ENCODE data around the gene PHF20.
A peak's percentile ranks its signal among the peaks of the same experiment; 100 is the strongest.
"Not testable (repeated sequence)": the region's sequence is repeated elsewhere in the genome, so short reads cannot be mapped to it uniquely, and the experiment has no call there.

PHF20 gene

DNA sequence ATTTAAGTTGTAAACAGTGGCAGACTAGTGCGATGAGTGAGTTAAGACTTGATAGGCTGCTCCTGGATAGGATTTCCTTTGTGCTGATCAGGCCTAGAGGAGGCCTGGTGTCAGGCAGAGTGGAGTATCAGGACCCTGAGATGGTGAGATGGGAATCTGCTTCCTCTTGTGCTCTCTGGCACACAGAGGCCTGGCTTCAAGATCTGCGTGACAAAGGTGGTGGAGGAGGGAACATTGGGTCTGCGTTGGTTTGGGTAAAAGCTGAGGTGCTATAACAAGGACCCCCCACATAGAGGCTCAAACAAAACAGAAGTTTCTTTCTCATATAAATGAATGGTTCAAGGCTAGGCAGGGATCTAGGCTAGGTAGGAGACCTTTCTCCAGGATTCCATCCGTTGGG lies 162.2 kb downstream of the PHF20 start:
- DNase-seq (ENCODE audit: low spot score) = no peak

DNA sequence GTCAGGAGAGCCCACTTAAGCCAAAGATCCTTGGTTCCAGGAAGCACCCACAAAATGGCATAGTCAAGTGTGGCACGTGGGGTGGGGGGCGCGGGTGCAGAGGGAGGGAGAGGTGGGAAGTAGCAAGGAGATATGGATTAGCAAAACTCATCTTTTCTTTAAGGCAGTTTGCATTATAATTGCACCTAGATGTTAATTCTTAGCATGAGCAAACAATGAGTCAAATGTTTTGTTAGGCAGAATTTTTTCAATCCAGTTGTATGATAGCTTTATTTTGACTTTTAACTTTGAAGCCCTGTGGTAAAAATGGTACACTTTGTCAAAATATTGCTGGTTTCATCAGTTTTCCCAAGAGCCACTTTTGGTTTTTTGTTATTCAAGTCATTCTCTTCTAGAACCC lies 167.4 kb downstream of the PHF20 start:
- DNase-seq (ENCODE audit: low spot score) = no peak

- no peak for DNase-seq (ENCODE audit: low spot score)
Measured at GRCh38 chr20:35941620-35942019, 169.8 kb downstream of the PHF20 start.

- no peak for DNase-seq (ENCODE audit: low spot score)
Measured at GRCh38 chr20:35942243-35942642, 170.4 kb downstream of the PHF20 start.

- no peak for DNase-seq (ENCODE audit: low spot score)
Measured at GRCh38 chr20:35947489-35947888, 175.7 kb downstream of the PHF20 start.

DNA sequence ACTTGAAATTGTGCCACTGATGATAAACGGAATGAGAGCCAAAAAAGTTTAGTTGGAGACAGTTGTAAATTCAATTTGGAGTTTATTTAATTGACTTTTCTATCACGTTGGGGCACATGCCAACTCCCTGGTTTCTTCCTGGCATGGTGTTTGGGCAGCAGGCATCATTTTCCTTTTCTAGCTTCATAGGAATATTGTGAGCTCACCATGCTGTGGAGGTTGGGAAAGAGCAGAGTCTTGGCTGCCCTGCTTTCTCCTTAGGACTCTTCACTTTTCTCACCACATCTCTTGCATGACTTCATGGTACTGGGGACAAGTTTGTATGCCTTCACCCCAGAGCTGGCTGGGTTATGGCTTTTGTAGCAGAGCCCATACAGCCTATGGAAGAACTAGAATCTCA lies 176.1 kb downstream of the PHF20 start:
- no peak for DNase-seq (ENCODE audit: low spot score)

GRCh38 chr20:35950093-35950492 lies 178.3 kb downstream of the PHF20 start:
- no peak for DNase-seq (ENCODE audit: low spot score)

DNA sequence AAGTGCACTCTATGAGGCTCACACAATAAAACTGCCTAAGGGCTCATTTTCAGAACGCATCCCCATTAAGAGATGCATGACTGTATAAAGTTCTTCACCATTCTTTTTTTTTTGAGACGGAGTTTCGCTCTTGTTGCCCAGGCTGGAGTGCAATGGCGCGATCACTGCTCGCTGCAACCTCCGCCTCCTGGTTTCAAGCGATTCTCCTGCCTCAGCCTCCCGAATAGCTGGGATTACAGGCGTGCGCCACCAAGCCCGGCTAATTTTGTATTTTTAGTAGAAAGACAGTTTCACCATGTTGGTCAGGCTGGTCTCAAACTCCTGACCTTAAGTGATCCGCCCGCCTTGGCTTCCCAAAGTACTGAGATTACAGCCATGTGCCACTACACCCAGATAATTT lies 180.3 kb downstream of the PHF20 start:
- DNase-seq (ENCODE audit: low spot score) = not testable (repeated sequence)

DNA sequence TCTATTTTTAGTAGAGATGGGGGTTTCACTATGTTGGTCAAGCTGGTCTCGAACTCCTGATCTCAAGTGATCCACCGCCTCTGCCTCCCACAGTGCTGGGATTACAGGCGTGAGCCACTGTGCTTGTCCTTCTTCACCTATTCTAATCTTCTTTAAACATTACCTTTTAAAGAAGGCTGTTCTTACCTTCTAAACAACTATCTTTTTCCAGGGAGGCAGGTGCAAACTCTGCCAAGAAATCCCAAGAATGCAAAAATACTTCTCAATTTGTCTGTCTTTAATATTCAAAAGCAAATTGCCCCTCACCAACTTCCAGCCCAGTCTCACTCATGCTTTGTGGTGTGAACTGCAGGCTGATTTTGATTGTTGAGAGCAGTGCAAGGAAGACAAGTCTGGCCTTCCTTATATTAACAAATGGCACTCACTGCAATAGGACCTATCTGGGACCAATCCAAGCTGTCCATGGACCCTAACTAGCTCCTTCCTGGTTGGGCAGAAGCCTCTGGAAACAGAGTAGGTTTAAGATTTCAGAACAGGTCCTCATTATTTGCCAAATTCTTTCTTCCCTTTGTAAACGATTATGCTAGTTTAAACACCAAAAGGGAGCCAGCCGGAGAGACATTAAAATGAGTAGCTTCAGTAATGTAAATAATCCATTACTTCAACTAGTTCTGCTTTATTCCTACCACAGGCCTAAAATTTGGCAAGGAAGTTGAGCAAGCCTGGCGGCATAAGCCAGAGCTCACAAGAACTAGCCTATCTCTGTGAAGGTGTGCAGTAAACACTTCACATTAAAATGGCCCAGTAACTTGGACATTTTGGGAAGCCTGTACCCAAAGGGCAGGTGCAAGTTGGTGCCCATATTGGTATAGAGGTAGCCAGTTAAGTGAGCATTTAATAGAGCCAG lies 180.9 kb downstream of the PHF20 start:
- no peak for DNase-seq (ENCODE audit: low spot score)

DNA sequence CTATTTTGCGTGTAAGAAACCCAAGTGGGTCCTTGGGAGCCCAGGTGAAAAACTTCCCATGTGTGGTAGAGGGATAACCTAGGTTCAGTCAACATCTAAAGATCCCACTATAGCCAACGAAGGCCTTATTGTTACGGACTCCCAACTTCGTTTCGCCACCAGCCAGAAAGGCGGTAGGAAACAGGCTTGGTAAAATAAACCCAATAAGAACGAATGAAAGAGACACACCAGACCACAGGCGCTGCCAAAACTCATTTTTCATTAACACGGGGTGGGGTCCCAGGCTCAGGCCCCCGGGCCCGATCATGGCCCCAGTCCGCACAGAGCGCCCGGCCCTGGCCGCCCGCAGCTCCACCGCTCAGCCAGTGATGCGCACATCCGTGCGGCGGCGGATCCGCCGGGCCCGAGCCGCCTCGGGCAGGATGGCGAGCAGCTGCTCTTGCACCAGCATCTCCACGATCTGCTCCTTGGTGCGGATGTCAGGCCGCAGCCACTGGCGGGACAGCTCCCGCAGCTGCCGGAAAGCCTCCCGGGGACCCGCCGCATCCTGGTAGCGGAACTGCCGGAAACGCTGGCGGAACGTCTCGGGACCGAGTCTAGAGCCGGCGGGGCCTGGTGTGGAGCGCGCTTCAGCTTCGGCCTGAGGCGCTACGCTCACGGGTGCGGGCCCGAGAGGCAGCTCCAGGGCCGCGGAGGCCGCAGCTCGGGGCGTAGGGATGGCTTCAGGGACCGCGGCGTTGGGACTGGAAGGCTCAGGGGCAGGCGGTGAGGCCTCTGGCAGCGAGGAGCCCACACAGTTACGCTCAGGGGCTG lies 181.8 kb downstream of the PHF20 start:
- no peak for DNase-seq (ENCODE audit: low spot score)

DNA sequence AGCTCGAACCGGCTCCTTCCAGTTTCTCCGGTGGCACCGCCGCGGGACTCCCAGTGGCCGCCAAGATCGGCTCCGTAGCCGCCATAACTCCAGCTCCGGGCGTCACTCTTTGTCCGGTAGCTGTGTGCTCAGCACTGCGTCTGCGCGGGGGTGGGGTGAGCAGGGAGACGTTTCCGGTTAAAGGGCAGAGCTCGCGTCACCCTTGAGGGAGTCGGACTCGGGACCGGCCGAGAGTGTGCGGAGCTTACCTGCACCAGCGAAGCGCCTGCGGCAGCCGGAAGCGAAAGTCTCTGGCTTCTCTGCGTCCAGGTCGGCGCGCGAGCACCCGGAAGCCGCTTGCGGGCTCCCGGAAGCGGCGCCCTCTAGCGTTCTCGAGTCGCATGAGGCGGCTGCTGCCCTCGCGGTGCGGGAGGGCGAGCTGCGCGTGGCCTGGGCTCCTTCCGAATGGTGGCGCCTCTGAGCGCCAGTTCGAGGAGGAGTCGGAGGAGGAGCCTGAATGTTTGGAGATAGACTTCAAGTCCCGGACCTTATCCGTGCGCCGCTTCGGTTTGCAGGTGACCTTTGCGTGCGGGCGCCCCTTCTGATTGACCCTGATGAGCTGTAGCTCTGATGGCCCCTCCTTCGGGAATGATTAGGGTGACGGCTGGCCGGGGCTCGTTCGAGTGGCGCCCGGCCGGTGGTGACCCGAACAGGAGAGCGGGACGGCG lies 182.5 kb downstream of the PHF20 start, which contains the start of gene SCAND1:
TSS of gene SCAND1 (minus strand) at position 303 of the 707 bp plus-strand sequence. CDS start at position 85, 218 bp downstream.
- peak; percentile 98 for DNase-seq (ENCODE audit: low spot score)

DNA sequence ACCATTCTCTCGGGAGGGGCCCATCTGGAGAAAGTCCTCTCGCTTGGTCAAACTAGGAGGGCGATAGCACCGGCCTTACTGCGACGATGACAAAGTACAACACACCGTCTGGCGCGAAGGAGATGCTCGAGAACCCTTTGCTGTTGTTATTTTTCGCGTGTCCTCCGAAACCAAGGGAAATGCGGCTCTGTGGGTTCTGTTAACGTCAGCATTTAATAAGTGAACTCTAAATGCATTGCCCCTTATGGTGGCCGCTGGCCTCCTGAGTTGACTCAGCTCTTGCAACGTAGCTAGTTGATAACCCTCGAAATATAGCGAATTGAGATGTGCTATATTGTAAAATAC lies 183.1 kb downstream of the PHF20 start:
- no peak for DNase-seq (ENCODE audit: low spot score)

DNA sequence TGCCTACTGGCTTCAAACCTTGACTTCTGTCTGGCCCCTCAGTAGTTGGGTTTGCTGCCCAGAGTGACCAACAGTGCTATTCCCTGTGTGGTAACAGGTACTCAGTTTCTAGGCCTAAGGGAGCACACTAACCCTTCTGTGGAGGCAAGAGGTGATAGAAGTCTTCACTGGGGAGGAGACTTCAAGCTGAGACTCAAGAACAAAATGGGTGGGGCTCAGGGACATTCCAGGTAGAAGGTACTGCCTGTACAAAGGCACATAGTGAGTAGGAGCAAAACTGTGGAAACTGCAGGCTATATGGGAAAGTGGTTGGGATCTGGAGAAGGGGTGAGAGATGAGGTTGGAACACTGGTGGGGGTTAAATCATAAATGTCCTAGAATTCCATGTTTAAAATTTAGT lies 184.8 kb downstream of the PHF20 start:
- DNase-seq (ENCODE audit: low spot score) = no peak

DNA sequence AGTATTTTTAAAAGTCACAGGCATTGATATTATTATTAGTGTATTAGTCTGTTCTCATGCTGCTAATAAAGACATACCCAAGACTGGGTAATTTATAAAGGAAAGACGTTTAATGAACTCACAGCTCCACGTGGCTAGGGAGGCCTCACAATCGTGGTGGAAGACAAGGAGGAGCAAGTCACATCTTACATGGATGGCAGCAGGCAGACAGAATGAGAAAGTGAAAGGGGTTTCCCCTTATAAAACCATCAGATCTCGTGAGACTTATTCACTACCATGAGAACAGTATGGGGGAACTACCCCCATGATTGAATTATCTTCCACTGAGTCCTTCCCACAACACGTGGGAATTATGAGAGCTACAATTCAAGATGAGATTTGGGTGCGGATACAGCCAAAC lies 187.5 kb downstream of the PHF20 start:
- not testable (repeated sequence) for DNase-seq (ENCODE audit: low spot score)

- no peak for DNase-seq (ENCODE audit: low spot score)
Measured at GRCh38 chr20:35963878-35964277, 192.1 kb downstream of the PHF20 start.

GRCh38 chr20:35967979-35968640 lies 196.3 kb downstream of the PHF20 start, which contains the start of gene CNBD2:
TSS of gene CNBD2 (plus strand) at chr20:35968590. CDS start at chr20:35968763, 173 bp downstream.
- no peak for DNase-seq (ENCODE audit: low spot score)

DNA sequence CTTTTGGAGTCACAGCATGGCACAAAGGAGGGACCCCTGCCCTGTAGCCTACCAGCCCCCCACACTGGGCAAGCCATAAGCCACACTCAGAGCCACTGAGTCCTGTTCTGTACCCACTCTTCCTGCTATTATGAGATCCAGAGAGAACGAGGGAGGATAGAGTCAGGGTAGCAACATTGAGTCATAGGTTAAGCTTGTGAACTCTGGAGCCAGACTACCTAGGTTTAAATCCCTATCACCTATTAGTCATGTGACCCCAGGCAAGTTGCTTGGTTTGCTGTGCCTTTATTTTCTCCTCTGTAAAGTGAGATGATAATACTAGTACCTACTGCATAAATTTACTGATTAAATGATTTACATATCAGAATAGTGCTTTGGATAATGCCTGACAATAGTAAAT lies 197.1 kb downstream of the PHF20 start:
- no peak for DNase-seq (ENCODE audit: low spot score)

DNA sequence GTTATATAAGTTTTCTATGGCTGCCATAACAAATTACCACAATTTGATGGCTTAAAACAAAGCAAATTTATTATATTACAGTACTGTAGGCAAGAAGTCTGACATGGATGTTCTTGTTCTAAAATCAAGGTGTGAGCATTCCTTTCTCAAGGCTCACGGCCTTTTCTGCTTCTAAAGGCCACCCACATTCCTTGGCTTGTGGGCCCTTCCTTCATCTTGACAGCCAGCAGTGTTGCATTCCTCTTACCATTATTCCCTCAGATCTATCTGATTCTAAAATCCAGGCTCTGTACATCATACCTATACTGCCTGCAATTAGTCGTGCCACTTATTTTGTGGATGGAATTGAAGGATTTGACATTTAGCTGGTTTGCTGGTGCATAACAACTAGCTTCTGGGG lies 200.2 kb downstream of the PHF20 start:
- no peak for DNase-seq (ENCODE audit: low spot score)

GRCh38 chr20:35972462-35972861 lies 200.6 kb downstream of the PHF20 start:
- DNase-seq (ENCODE audit: low spot score) = no peak

DNA sequence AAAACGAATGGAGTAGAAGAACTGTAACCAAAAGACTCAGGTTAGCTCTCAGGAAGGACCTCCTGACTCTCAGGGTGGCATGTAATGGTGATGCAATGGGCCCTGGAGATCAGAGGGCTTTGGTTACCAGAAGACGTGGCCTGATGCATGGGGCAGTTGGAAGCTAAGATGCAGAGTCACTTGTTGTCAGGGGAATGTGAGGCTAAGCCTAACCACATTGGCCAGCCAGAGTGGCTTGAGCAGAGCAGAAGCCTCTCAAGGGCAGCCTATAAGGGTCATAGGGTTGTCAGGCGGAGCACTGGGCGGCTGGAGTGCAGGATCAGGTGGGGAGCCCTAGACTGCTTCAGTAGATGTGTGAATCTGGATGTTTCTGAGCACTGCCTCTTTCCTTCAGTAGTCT lies 202.4 kb downstream of the PHF20 start:
- no peak for DNase-seq (ENCODE audit: low spot score)

DNA sequence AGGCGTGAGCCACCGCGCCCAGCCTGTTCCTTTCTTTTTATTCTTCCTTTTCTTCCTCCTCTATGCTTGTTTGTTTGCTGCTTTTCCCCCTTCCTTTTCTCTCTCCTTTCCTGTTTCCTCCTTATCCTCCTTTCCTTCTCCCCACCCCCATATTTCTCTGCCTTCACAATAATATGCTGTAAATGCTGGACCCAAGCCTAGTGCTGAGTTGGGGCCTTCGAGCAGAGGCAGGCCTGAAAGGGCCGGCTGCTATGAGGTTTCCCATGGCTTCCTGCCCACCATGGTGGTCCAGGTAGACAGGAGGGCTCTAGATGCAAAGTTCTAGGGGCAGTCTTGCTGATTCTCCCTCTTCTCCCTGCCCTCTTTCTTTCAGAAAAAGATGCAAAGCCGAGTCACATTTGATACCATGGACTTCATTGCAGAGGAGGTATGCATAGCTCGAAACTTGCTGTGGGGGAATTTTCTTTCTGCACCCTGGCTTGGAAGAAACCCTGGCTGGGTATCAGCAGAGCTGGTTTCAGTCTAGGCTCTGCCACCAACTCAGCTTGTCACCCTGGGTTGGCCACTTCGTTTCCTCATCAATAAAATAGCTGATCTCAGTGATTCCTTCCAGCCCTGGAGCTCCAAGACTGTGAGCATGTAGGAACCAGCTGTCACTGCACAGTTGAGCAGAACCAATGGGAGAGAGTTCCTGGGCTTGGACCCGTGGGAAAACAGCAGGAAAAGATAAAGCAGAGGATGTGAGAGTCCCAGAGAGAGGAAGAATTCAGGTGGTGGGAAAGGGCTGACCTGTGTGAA lies 204.0 kb downstream of the PHF20 start:
- DNase-seq (ENCODE audit: low spot score) = no peak

Measured in putamen (tissue), 1 donor.